ENCODE results near the gene WEE2. TPM values are rescaled to one million over a fixed set of nuclear protein-coding genes. Genes with fewer than 3 reads are reported as not detected.
A peak's percentile ranks its signal among the peaks of the same experiment; 100 is the strongest.

Gene WEE2
- total RNA-seq, 1 experiment from 2014 or later: 0.04 TPM

DNA sequence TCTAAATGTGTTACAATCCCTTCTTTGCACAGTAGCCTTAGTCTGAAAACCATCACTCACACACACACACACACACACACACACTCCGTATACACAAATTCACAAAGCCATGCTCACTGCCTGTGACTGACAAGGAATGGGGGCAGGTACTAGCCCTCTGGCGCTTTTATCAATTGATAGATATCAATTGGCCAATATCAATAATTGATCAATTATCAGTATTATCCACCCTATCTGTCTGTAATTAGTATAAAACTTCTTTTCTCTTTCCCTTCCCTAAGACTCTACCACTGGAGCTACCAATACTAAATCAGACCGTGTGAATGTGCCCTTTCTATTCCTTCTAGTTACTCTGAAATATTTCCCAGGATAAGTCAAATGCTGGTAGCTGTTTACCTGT, 8.3 kb upstream of the WEE2 start:
- CTCF ChIA-PET: interaction anchor here (1.4 to 2.8 kb wide), 2 partner anchors 38 to 45 kb away, joined by 3 to 20 read pairs; partner anchors contain the start of gene SSBP1

DNA sequence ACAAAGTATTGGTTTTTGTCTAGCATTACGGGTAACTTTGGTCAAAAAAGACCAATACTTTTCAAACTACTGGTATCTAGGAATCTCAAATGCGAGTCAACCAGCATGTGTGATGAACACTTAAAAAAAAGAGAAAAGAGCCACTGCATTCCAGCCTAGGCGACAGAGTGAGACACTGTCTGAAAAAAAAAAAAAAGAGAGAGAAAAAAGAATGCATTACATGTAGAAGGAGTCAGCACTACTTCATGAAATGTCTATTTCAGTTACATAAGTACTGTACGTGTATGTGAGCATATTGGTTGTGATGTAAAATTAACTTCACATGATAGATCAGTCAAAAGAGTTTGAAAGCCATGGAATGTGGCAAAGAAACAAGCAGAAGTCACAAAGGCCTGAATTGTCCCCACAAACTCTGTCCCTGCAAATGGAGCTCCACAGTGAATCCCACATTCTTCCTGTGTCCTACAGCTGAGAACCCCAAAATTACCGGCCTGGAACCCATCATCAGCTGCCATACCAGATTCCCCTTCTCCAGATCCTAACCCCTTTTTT, 7.8 kb upstream of the WEE2 start:
- Mint-ChIP-seq H3K27me3 (ENCODE audit: low read depth) (peaks cover 18% of the 10 kb centered on the region), H3K27ac (no peak overlapping the region), H3K4me3 (peak overlapping the region; percentile 79), H3K4me1 (peaks cover 50% of the 10 kb centered on the region), H3K9me3 (no peaks in the 10 kb centered on the region), H3K36me3 (no peaks in the 10 kb centered on the region)
- POLR2A ChIA-PET: interaction anchor here (0.5 to 1.8 kb wide), 2 partner anchors 38 to 776 kb away, joined by 3 to 6 read pairs; partner anchors contain the start of gene SSBP1
- no peak for DNase-seq (ENCODE audit: low spot score)
- CTCF ChIA-PET: interaction anchor here (1.0 to 2.8 kb wide), 4 partner anchors 10 to 46 kb away, joined by 3 to 20 read pairs (median 4); partner anchors contain the start of gene SSBP1
- ATAC-seq: no peak
- TF ChIP-seq, protein P1, sequence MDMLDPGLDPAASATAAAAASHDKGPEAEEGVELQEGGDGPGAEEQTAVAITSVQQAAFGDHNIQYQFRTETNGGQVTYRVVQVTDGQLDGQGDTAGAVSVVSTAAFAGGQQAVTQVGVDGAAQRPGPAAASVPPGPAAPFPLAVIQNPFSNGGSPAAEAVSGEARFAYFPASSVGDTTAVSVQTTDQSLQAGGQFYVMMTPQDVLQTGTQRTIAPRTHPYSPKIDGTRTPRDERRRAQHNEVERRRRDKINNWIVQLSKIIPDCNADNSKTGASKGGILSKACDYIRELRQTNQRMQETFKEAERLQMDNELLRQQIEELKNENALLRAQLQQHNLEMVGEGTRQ (CRISPR knock-in tag; IDR thresholded peaks at IDR 0.05): no peak
- TF ChIP-seq, protein P2, sequence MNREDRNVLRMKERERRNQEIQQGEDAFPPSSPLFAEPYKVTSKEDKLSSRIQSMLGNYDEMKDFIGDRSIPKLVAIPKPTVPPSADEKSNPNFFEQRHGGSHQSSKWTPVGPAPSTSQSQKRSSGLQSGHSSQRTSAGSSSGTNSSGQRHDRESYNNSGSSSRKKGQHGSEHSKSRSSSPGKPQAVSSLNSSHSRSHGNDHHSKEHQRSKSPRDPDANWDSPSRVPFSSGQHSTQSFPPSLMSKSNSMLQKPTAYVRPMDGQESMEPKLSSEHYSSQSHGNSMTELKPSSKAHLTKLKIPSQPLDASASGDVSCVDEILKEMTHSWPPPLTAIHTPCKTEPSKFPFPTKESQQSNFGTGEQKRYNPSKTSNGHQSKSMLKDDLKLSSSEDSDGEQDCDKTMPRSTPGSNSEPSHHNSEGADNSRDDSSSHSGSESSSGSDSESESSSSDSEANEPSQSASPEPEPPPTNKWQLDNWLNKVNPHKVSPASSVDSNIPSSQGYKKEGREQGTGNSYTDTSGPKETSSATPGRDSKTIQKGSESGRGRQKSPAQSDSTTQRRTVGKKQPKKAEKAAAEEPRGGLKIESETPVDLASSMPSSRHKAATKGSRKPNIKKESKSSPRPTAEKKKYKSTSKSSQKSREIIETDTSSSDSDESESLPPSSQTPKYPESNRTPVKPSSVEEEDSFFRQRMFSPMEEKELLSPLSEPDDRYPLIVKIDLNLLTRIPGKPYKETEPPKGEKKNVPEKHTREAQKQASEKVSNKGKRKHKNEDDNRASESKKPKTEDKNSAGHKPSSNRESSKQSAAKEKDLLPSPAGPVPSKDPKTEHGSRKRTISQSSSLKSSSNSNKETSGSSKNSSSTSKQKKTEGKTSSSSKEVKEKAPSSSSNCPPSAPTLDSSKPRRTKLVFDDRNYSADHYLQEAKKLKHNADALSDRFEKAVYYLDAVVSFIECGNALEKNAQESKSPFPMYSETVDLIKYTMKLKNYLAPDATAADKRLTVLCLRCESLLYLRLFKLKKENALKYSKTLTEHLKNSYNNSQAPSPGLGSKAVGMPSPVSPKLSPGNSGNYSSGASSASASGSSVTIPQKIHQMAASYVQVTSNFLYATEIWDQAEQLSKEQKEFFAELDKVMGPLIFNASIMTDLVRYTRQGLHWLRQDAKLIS (CRISPR knock-in tag; IDR thresholded peaks at IDR 0.05; ENCODE audit: borderline replicate concordance): no peak
- TF ChIP-seq, protein P3, sequence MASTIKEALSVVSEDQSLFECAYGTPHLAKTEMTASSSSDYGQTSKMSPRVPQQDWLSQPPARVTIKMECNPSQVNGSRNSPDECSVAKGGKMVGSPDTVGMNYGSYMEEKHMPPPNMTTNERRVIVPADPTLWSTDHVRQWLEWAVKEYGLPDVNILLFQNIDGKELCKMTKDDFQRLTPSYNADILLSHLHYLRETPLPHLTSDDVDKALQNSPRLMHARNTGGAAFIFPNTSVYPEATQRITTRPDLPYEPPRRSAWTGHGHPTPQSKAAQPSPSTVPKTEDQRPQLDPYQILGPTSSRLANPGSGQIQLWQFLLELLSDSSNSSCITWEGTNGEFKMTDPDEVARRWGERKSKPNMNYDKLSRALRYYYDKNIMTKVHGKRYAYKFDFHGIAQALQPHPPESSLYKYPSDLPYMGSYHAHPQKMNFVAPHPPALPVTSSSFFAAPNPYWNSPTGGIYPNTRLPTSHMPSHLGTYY (CRISPR knock-in tag; IDR thresholded peaks at IDR 0.05): no peak
- TF ChIP-seq ZNF263 (CRISPR knock-in tag; IDR thresholded peaks at IDR 0.05; ENCODE audit: low read depth): no peak

More for the DNA sequence above, 8.3 kb upstream of the WEE2 start:
- no peaks in the 10 kb centered on the region for H3K9me3 Mint-ChIP-seq
- no peaks in the 10 kb centered on the region for H3K36me3 Mint-ChIP-seq
- no peak for ATAC-seq
- no peak overlapping the region for H3K27ac Mint-ChIP-seq
- POLR2A ChIA-PET: no interaction called here
- peaks cover 53% of the 10 kb centered on the region for H3K4me1 Mint-ChIP-seq
- no peak for TF ChIP-seq GTF2I (CRISPR knock-in tag; conservative IDR thresholded peaks at IDR 0.05)
- TF ChIP-seq, protein P4, sequence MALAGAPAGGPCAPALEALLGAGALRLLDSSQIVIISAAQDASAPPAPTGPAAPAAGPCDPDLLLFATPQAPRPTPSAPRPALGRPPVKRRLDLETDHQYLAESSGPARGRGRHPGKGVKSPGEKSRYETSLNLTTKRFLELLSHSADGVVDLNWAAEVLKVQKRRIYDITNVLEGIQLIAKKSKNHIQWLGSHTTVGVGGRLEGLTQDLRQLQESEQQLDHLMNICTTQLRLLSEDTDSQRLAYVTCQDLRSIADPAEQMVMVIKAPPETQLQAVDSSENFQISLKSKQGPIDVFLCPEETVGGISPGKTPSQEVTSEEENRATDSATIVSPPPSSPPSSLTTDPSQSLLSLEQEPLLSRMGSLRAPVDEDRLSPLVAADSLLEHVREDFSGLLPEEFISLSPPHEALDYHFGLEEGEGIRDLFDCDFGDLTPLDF (CRISPR knock-in tag; IDR thresholded peaks at IDR 0.05): no peak
- TF ChIP-seq RORB (CRISPR knock-in tag; IDR thresholded peaks at IDR 0.05): no peak
- TF ChIP-seq, protein P5, sequence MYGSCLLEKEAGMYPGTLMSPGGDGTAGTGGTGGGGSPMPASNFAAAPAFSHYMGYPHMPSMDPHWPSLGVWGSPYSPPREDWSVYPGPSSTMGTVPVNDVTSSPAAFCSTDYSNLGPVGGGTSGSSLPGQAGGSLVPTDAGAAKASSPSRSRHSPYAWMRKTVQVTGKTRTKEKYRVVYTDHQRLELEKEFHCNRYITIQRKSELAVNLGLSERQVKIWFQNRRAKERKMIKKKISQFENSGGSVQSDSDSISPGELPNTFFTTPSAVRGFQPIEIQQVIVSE (CRISPR knock-in tag; IDR thresholded peaks at IDR 0.05; ENCODE audit: borderline replicate concordance): no peak
- TF ChIP-seq ZNF396 (CRISPR knock-in tag; IDR thresholded peaks at IDR 0.05; ENCODE audit: borderline replicate concordance): no peak
- TF ChIP-seq ZNF121 (CRISPR knock-in tag; IDR thresholded peaks at IDR 0.05): no peak
- TF ChIP-seq ZNF423 (CRISPR knock-in tag; IDR thresholded peaks at IDR 0.05): no peak
- TF ChIP-seq, protein P6, sequence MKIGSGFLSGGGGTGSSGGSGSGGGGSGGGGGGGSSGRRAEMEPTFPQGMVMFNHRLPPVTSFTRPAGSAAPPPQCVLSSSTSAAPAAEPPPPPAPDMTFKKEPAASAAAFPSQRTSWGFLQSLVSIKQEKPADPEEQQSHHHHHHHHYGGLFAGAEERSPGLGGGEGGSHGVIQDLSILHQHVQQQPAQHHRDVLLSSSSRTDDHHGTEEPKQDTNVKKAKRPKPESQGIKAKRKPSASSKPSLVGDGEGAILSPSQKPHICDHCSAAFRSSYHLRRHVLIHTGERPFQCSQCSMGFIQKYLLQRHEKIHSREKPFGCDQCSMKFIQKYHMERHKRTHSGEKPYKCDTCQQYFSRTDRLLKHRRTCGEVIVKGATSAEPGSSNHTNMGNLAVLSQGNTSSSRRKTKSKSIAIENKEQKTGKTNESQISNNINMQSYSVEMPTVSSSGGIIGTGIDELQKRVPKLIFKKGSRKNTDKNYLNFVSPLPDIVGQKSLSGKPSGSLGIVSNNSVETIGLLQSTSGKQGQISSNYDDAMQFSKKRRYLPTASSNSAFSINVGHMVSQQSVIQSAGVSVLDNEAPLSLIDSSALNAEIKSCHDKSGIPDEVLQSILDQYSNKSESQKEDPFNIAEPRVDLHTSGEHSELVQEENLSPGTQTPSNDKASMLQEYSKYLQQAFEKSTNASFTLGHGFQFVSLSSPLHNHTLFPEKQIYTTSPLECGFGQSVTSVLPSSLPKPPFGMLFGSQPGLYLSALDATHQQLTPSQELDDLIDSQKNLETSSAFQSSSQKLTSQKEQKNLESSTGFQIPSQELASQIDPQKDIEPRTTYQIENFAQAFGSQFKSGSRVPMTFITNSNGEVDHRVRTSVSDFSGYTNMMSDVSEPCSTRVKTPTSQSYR (CRISPR knock-in tag; IDR thresholded peaks at IDR 0.05): no peak
- TF ChIP-seq, protein P3 (CRISPR knock-in tag; IDR thresholded peaks at IDR 0.05): no peak
- TF ChIP-seq CREM (CRISPR knock-in tag; IDR thresholded peaks at IDR 0.05): no peak
- TF ChIP-seq IRF2 (CRISPR knock-in tag; IDR thresholded peaks at IDR 0.05; ENCODE audit: borderline replicate concordance, low read depth): no peak
- TF ChIP-seq, protein P7, sequence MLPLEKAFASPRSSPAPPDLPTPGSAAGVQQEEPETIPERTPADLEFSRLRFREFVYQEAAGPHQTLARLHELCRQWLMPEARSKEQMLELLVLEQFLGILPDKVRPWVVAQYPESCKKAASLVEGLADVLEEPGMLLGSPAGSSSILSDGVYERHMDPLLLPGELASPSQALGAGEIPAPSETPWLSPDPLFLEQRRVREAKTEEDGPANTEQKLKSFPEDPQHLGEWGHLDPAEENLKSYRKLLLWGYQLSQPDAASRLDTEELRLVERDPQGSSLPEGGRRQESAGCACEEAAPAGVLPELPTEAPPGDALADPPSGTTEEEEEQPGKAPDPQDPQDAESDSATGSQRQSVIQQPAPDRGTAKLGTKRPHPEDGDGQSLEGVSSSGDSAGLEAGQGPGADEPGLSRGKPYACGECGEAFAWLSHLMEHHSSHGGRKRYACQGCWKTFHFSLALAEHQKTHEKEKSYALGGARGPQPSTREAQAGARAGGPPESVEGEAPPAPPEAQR (CRISPR knock-in tag; IDR thresholded peaks at IDR 0.05): no peak
- TF ChIP-seq NFATC4 (CRISPR knock-in tag; IDR thresholded peaks at IDR 0.05): no peak
- TF ChIP-seq ESRRA (CRISPR knock-in tag; IDR thresholded peaks at IDR 0.05; ENCODE audit: borderline replicate concordance): no peak
- no peak for TF ChIP-seq TP53 (CRISPR knock-in tag; IDR thresholded peaks at IDR 0.05)
- TF ChIP-seq, protein P8, sequence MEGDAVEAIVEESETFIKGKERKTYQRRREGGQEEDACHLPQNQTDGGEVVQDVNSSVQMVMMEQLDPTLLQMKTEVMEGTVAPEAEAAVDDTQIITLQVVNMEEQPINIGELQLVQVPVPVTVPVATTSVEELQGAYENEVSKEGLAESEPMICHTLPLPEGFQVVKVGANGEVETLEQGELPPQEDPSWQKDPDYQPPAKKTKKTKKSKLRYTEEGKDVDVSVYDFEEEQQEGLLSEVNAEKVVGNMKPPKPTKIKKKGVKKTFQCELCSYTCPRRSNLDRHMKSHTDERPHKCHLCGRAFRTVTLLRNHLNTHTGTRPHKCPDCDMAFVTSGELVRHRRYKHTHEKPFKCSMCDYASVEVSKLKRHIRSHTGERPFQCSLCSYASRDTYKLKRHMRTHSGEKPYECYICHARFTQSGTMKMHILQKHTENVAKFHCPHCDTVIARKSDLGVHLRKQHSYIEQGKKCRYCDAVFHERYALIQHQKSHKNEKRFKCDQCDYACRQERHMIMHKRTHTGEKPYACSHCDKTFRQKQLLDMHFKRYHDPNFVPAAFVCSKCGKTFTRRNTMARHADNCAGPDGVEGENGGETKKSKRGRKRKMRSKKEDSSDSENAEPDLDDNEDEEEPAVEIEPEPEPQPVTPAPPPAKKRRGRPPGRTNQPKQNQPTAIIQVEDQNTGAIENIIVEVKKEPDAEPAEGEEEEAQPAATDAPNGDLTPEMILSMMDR (IDR thresholded peaks at IDR 0.05): no peak
- DNase-seq (ENCODE audit: low spot score): no peak
- peak overlapping the region; percentile 79 for H3K4me3 Mint-ChIP-seq
- peaks cover 17% of the 10 kb centered on the region for H3K27me3 Mint-ChIP-seq (ENCODE audit: low read depth)
